ENCODE measurements around the gene SIAE. TPM values are rescaled to one million over a fixed set of nuclear protein-coding genes. Genes with fewer than 3 reads are reported as not detected.

Gene SIAE
- total and polyA plus RNA-seq, 9 donors, result 2.3 to 18.8 (median 8.1) TPM

DNA sequence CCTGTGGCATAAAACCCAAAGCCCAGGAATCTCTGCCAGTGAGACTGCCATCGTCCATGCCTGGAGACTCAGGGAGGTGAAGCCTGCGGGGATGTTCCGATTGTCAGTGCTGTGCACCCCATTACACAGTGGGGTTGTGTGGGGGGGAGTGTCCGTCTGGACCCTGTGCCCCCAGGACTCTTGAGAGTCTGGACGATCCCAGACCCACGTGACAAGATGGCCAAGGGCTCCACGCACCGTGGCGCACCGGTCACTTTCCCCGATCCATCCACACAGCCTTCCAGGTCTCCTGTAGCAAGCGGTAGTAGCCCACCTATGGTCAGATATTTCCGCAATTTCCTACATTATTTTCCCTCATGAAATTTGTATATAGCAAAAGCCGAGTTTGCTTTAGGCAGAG lies 45.3 kb upstream of the SIAE start:
- Histone ChIP-seq H3K36me3 (no peaks in the 10 kb centered on the region), H3K4me1 (ENCODE audit: insufficient read depth) (no peaks in the 10 kb centered on the region), H3K9me3 (no peaks in the 10 kb centered on the region), H3K27ac (no peak overlapping the region), H3K4me3 (no peak overlapping the region), H3K27me3 (no peaks in the 10 kb centered on the region)
- TF ChIP-seq EP300 (IDR thresholded peaks at IDR 0.05) (no peak), POLR2A (IDR thresholded peaks at IDR 0.05) (no peak)
- TF ChIP-seq, protein P1, sequence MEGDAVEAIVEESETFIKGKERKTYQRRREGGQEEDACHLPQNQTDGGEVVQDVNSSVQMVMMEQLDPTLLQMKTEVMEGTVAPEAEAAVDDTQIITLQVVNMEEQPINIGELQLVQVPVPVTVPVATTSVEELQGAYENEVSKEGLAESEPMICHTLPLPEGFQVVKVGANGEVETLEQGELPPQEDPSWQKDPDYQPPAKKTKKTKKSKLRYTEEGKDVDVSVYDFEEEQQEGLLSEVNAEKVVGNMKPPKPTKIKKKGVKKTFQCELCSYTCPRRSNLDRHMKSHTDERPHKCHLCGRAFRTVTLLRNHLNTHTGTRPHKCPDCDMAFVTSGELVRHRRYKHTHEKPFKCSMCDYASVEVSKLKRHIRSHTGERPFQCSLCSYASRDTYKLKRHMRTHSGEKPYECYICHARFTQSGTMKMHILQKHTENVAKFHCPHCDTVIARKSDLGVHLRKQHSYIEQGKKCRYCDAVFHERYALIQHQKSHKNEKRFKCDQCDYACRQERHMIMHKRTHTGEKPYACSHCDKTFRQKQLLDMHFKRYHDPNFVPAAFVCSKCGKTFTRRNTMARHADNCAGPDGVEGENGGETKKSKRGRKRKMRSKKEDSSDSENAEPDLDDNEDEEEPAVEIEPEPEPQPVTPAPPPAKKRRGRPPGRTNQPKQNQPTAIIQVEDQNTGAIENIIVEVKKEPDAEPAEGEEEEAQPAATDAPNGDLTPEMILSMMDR (IDR thresholded peaks at IDR 0.05), result no peak
- 19 to 30% (median 28%) methylated on average over 14 of the region's 14 CpGs for WGBS, 3 donors
- no peak for DNase-seq
- intact Hi-C loops (cut with DNase I), result no loop called here

- intact Hi-C loops (cut with DNase I), result no loop called here
- H3K27ac ChIP-seq, result peak overlapping the region in 1 of 2 donors; percentile 13
- TF ChIP-seq EP300 (IDR thresholded peaks at IDR 0.05), result no peak
- TF ChIP-seq, protein P1 (IDR thresholded peaks at IDR 0.05), result no peak
- TF ChIP-seq POLR2A (IDR thresholded peaks at IDR 0.05), result no peak
- DNase-seq, result peak in 3 of 5 donors; percentile 22 to 40 (median 23)
- 0 to 1% (median 1%) methylated on average over 45 of the region's 45 CpGs for WGBS, 3 donors
- H3K36me3 ChIP-seq, result no peaks in the 10 kb centered on the region
- no peaks in the 10 kb centered on the region for H3K4me1 ChIP-seq (ENCODE audit: insufficient read depth)
- H3K27me3 ChIP-seq, result no peaks in the 10 kb centered on the region
- no peaks in the 10 kb centered on the region for H3K9me3 ChIP-seq
- H3K4me3 ChIP-seq, result peak overlapping the region; percentile 41
These were observed 44.5 kb upstream of the SIAE start for GRCh38 chr11:124717786-124718651.

DNA sequence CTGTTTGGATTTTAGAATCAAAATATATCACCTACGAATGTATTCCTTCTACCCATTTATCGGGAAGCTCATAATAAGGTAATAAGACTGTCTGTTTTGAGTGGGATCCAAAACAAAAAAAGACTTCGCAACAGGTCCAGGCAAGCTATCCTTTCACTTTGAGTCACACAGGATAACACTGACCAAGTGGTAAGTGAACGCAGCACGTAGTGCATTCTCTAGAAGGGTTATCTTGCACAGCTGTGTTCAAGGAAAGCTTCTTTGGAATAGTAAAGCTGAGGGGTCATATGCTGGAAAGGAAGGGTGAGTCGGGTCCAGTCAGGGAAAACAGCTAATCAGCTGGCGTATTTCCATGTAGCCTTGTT lies 43.9 kb upstream of the SIAE start:
- intact Hi-C loops (cut with DNase I), result no loop called here
- no peaks in the 10 kb centered on the region for H3K4me1 ChIP-seq (ENCODE audit: insufficient read depth)
- 10 to 17% (median 13%) methylated on average over 7 of the region's 7 CpGs for WGBS, 3 donors
- H3K27me3 ChIP-seq, result no peaks in the 10 kb centered on the region
- H3K4me3 ChIP-seq, result no peak overlapping the region
- H3K36me3 ChIP-seq, result no peaks in the 10 kb centered on the region
- H3K9me3 ChIP-seq, result no peaks in the 10 kb centered on the region
- TF ChIP-seq, protein P1 (IDR thresholded peaks at IDR 0.05), result no peak
- TF ChIP-seq EP300 (IDR thresholded peaks at IDR 0.05), result no peak
- TF ChIP-seq POLR2A (IDR thresholded peaks at IDR 0.05), result no peak
- no peak for DNase-seq
- peak overlapping the region in 1 of 2 donors; percentile 13 for H3K27ac ChIP-seq

DNA sequence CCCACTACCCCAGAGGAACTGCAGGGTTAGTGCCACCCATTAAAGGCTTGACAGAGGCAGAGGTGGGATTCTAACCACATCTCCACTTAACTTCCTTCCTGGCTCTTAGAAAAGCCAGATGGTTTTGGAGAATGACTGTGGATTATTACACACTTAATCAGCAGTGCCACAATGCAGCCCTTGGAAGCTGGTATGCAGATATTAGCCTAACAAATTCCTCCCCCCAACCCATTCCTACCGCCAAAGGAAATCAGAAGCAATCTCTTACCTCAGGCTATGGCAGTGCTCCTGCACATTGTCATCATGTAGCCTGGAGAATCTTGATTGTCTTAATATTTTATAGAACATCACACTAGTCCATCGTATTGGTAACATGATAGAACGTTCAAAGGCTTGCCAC lies 43.1 kb upstream of the SIAE start:
- TF ChIP-seq, protein P1 (IDR thresholded peaks at IDR 0.05), result no peak
- TF ChIP-seq POLR2A (IDR thresholded peaks at IDR 0.05) (no peak), EP300 (IDR thresholded peaks at IDR 0.05) (no peak)
- Histone ChIP-seq H3K4me3 (no peak overlapping the region), H3K27me3 (no peaks in the 10 kb centered on the region), H3K4me1 (ENCODE audit: insufficient read depth) (no peaks in the 10 kb centered on the region), H3K9me3 (no peaks in the 10 kb centered on the region), H3K27ac (no peak overlapping the region), H3K36me3 (no peaks in the 10 kb centered on the region)
- DNase-seq, result no peak
- 57 to 84% (median 66%) methylated on average over 3 of the region's 3 CpGs for WGBS, 3 donors
- intact Hi-C loops (cut with DNase I), result no loop called here
